HepG2 (cell line): Measurements from ENCODE around the gene TRAK1. TPM values are rescaled to one million over a fixed set of nuclear protein-coding genes. Genes with fewer than 3 reads are reported as not detected.
A peak's percentile ranks its signal among the peaks of the same experiment; 100 is the strongest.

Source experiments
- AGO1 ChIP-seq: fragments of 200-400 bp; formaldehyde crosslinking; IDR thresholded peaks from 2 replicates; pipeline ENCODE4 v1.6.1; 2017; ENCODE audit warnings: mild to moderate bottlenecking, low read depth, low read length, moderate library complexity; ENCODE audit not compliant: poor library complexity, severe bottlenecking
- BRCA1 ChIP-seq: sonication (generic); formaldehyde crosslinking; IDR thresholded peaks from 2 replicates; pipeline ENCODE4 v1.4.0; 2020; ENCODE audit warnings: missing genetic modification reagents
- CCAR2 ChIP-seq: fragments of 200-400 bp; formaldehyde crosslinking; optimal IDR thresholded peaks from 2 replicates; pipeline ENCODE3; 2018; ENCODE audit warnings: low read depth, mild to moderate bottlenecking, low read length, moderate library complexity
- GATAD1 ChIP-seq: IDR thresholded peaks from 2 replicates; pipeline ENCODE4 v1.6.1; 2016; ENCODE audit warnings: missing genetic modification reagents, missing compliant biosample characterization
- NFIC ChIP-seq: IDR thresholded peaks from 2 replicates; pipeline ENCODE4 v1.6.1; 2012; ENCODE audit warnings: mild to moderate bottlenecking, low read length, inconsistent platforms
- NR2C2 ChIP-seq: sonication (generic); formaldehyde crosslinking; IDR thresholded peaks from 2 replicates; pipeline ENCODE4 v1.4.0; 2020; ENCODE audit warnings: missing genetic modification reagents, mild to moderate bottlenecking, moderate library complexity, borderline replicate concordance
- PITX1 ChIP-seq: sonication (generic); formaldehyde crosslinking; IDR thresholded peaks from 2 replicates; pipeline ENCODE4 v1.5.1; 2020; ENCODE audit warnings: mild to moderate bottlenecking, missing genetic modification reagents
- RELA ChIP-seq: sonication (generic); formaldehyde crosslinking; IDR thresholded peaks from 2 replicates; pipeline ENCODE4 v1.4.0; 2020; ENCODE audit warnings: missing genetic modification reagents
- SPEN ChIP-seq: sonication (generic); formaldehyde crosslinking; IDR thresholded peaks from 2 replicates; pipeline ENCODE4 v1.5.1; 2020; ENCODE audit warnings: low read depth, mild to moderate bottlenecking, missing genetic modification reagents
- SSRP1 ChIP-seq: IDR thresholded peaks from 2 replicates; pipeline ENCODE4 v1.6.1; 2016; ENCODE audit warnings: control low read depth
- ZC3H4 ChIP-seq: sonication (generic); formaldehyde crosslinking; IDR thresholded peaks from 2 replicates; pipeline ENCODE4 v1.4.0; 2020; ENCODE audit warnings: missing genetic modification reagents, borderline replicate concordance
- ZKSCAN8 ChIP-seq: IDR thresholded peaks from 2 replicates; pipeline ENCODE4 v1.6.1; 2016; ENCODE audit warnings: borderline replicate concordance, missing genetic modification reagents, missing compliant biosample characterization
- ZNF263 ChIP-seq: sonication (generic); formaldehyde crosslinking; IDR thresholded peaks from 2 replicates; pipeline ENCODE4 v1.4.0; 2020; ENCODE audit warnings: missing genetic modification reagents
- ZNF589 ChIP-seq: sonication (generic); formaldehyde crosslinking; conservative IDR thresholded peaks from 2 replicates; pipeline ENCODE4 v1.8.0; 2022; ENCODE audit warnings: mild to moderate bottlenecking, moderate library complexity, missing genetic modification reagents
- ZNF598 ChIP-seq: sonication (generic); formaldehyde crosslinking; IDR thresholded peaks from 2 replicates; pipeline ENCODE4 v1.5.1; 2020; ENCODE audit warnings: mild to moderate bottlenecking, missing genetic modification reagents, borderline replicate concordance
- ZNF615 ChIP-seq: sonication (generic); formaldehyde crosslinking; IDR thresholded peaks from 2 replicates; pipeline ENCODE4 v1.5.0; 2020; ENCODE audit warnings: mild to moderate bottlenecking, missing genetic modification reagents, borderline replicate concordance
- ZNF652 ChIP-seq: IDR thresholded peaks from 2 replicates; pipeline ENCODE4 v1.6.1; 2016; ENCODE audit warnings: low read depth, borderline replicate concordance
- ZNF674 ChIP-seq: sonication (generic); formaldehyde crosslinking; IDR thresholded peaks from 2 replicates; pipeline ENCODE4 v1.5.0; 2020; ENCODE audit warnings: low read depth, mild to moderate bottlenecking, missing genetic modification reagents
- ZNF878 ChIP-seq: sonication (generic); formaldehyde crosslinking; IDR thresholded peaks from 2 replicates; pipeline ENCODE4 v1.8.1; 2023; ENCODE audit warnings: mild to moderate bottlenecking, missing genetic modification reagents, moderate library complexity
- polyA plus RNA-seq, 8 experiments: library from polyadenylated mRNA; depleted of rRNA in 3 of 8; stranded (reverse) in 7 of 8; unstranded in 1 of 8; fragments of >200 nt; fragmentation: Illumina TruSeq in 4 of 8; extraction: Trizol in 4 of 8; gene quantifications; 2 replicates each; pipeline versions ENCODE4 v1.2.1 to v1.2.3, GENCODE V29; 2011 to 2016; ENCODE audit warnings: low read depth in 4 of 8, missing spikeins in 1 of 8, mixed read lengths in 1 of 8; ENCODE audit not compliant: insufficient read depth in 1 of 8
- total RNA-seq, 5 experiments: library from RNA; depleted of rRNA; stranded (reverse); fragments of >200 nt; fragmentation: Illumina TruSeq; extraction: Trizol; gene quantifications; 2 replicates each; pipeline ENCODE4 v1.2.3, GENCODE V29; 2016; ENCODE audit warnings: low read depth in 1 of 5
- TF ChIP-seq, protein P1 (sequence below): sonication (generic); formaldehyde crosslinking; conservative IDR thresholded peaks from 2 replicates; pipeline ENCODE4 v1.4.0; 2020; ENCODE audit warnings: missing genetic modification reagents
- TF ChIP-seq, protein P2 (sequence below), 2 experiments: sonication (generic) in 1 of 2; formaldehyde crosslinking in 1 of 2; IDR thresholded peaks; 2 replicates each; pipeline versions ENCODE4 v1.4.0 to v1.6.1; 2016 to 2020; ENCODE audit warnings: borderline replicate concordance in 1 of 2, low read depth in 1 of 2, mild to moderate bottlenecking in 1 of 2, missing genetic modification reagents in 1 of 2
- TF ChIP-seq, protein P3 (sequence below): sonication (generic); formaldehyde crosslinking; conservative IDR thresholded peaks from 2 replicates; pipeline ENCODE4 v1.8.0; 2022; ENCODE audit warnings: missing genetic modification reagents

Gene TRAK1
- total and polyA plus RNA-seq, 2 of the 13 experiments (the other 11 are each of a cell fraction or from before 2014, with no cell fraction given): 20.5 to 46.6 TPM

DNA sequence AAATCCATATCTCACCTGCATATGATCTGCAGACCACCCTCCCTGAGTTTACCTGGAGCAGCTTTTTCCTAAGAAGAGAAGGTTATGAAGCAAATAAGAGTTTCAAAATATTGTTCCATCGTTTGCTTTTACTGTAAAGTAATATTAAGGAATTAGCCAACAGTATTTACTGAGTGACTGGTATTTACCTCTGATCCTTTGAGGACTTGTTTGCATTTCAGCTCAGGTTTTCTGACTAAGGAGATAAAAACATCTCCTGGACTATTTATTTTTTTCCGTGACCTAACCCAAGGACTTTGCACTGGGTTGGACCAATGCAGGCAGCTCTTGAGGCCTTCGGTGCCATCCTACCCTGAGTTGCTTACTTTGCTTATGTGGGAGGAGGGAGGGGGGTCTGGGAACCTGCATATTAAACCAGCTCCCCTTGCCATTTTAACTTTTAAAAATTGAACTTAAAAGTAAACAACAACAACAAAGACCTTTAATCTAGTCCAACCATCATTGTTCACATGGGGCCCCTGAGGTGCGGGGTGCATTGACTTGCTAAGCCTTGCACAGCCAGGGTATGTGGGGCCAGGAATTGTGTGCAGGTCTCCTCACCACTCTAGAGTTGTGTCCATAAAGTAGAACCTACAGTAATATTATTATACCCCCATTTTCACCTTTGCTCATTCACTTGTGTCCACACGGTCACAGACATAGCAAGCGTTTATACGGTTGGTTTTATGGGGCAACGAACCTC lies 39.3 kb downstream of the TRAK1 start (continued):
- TF ChIP-seq, protein P1, sequence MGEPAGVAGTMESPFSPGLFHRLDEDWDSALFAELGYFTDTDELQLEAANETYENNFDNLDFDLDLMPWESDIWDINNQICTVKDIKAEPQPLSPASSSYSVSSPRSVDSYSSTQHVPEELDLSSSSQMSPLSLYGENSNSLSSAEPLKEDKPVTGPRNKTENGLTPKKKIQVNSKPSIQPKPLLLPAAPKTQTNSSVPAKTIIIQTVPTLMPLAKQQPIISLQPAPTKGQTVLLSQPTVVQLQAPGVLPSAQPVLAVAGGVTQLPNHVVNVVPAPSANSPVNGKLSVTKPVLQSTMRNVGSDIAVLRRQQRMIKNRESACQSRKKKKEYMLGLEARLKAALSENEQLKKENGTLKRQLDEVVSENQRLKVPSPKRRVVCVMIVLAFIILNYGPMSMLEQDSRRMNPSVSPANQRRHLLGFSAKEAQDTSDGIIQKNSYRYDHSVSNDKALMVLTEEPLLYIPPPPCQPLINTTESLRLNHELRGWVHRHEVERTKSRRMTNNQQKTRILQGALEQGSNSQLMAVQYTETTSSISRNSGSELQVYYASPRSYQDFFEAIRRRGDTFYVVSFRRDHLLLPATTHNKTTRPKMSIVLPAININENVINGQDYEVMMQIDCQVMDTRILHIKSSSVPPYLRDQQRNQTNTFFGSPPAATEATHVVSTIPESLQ (CRISPR knock-in tag): peak; percentile 81; the same call in 1 of the 2 replicates
- TF ChIP-seq SPEN (CRISPR knock-in tag) (peak; percentile 38; the same call in 1 of the 2 replicates), ZNF589 (no peak), ZNF878 (CRISPR knock-in tag) (peak; percentile 85; the same call in 1 of the 2 replicates), ZNF652 (CRISPR knock-in tag) (no peak), NFIC (peak; percentile 99), ZNF263 (CRISPR knock-in tag) (no peak), SSRP1 (CRISPR knock-in tag) (no peak), CCAR2 (no peak), ZKSCAN8 (peak; percentile 83; the same call in 1 of the 2 replicates), BRCA1 (CRISPR knock-in tag) (no peak), PITX1 (peak; percentile 94), ZNF598 (CRISPR knock-in tag) (no peak), RELA (CRISPR knock-in tag) (no peak), ZNF674 (CRISPR knock-in tag) (no peak), ZNF615 (CRISPR knock-in tag) (peak; percentile 73; the same call in 1 of the 2 replicates), NR2C2 (CRISPR knock-in tag) (peak; percentile 68; the same call in 1 of the 2 replicates), ZC3H4 (no peak), GATAD1 (no peak), AGO1 (no peak)
- TF ChIP-seq, protein P2, sequence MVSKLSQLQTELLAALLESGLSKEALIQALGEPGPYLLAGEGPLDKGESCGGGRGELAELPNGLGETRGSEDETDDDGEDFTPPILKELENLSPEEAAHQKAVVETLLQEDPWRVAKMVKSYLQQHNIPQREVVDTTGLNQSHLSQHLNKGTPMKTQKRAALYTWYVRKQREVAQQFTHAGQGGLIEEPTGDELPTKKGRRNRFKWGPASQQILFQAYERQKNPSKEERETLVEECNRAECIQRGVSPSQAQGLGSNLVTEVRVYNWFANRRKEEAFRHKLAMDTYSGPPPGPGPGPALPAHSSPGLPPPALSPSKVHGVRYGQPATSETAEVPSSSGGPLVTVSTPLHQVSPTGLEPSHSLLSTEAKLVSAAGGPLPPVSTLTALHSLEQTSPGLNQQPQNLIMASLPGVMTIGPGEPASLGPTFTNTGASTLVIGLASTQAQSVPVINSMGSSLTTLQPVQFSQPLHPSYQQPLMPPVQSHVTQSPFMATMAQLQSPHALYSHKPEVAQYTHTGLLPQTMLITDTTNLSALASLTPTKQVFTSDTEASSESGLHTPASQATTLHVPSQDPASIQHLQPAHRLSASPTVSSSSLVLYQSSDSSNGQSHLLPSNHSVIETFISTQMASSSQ (IDR thresholded peaks at IDR 0.05; ENCODE audit: low read depth): peak; percentile 77
- TF ChIP-seq, protein P2 (CRISPR knock-in tag; IDR thresholded peaks at IDR 0.05; ENCODE audit: borderline replicate concordance): peak; percentile 87; the same call in 1 of the 2 replicates
- TF ChIP-seq, protein P3, sequence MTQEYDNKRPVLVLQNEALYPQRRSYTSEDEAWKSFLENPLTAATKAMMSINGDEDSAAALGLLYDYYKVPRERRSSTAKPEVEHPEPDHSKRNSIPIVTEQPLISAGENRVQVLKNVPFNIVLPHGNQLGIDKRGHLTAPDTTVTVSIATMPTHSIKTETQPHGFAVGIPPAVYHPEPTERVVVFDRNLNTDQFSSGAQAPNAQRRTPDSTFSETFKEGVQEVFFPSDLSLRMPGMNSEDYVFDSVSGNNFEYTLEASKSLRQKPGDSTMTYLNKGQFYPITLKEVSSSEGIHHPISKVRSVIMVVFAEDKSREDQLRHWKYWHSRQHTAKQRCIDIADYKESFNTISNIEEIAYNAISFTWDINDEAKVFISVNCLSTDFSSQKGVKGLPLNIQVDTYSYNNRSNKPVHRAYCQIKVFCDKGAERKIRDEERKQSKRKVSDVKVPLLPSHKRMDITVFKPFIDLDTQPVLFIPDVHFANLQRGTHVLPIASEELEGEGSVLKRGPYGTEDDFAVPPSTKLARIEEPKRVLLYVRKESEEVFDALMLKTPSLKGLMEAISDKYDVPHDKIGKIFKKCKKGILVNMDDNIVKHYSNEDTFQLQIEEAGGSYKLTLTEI (CRISPR knock-in tag): no peak
